ENCODE results near the gene TMEM204.

TMEM204 gene

GRCh38 chr16:1601489-1601888 lies 68.0 kb downstream of the TMEM204 start:
- DNase-seq: no peak

DNA sequence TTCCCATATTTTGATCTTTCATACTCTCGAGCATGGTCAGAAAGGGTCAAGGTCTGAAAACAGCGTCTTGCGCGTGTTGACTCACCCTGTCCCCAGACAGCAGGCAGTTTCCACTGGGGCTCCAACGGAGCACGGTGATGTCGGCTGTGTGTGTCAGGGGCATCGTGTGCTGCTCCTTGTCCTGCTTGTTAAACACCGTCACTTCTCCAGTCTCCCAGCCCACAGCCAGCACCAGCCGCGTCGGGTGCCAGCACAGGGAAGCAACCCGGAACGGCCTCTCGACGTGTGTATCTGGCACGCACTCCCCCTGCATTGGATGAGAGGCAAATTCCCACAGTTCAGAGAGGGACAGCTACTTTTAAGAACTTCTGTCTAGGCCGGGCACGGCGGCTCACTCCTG lies 68.8 kb downstream of the TMEM204 start:
- no peak for DNase-seq

Data from hematopoietic multipotent progenitor cell treated with erythropoietin and hydrocortisone succinate and interleukin-3 and kit ligand, for 6 days (in vitro differentiated cells).